Prostate gland (tissue), 2 donors: ENCODE data around the gene INHBE.

Experiments
- CTCF ChIP-seq, 4 experiments: fragments of 200-600 bp in 2 of 4; fragments of 450-650 bp in 2 of 4; sonication (generic) in 2 of 4; IDR thresholded peaks; 1 replicate in 3 of 4; 2 replicates in 1 of 4; pipeline ENCODE4 v1.5.1; 2016 to 2019; ENCODE audit warnings: antibody characterized with exemption in 4 of 4, mild to moderate bottlenecking in 2 of 4, moderate library complexity in 2 of 4
- POLR2A ChIP-seq: fragments of 450-650 bp; IDR thresholded peaks from one replicate; pipeline ENCODE4 v1.6.1; 2016; ENCODE audit warnings: antibody characterized with exemption, mild to moderate bottlenecking
- POLR2AphosphoS5 ChIP-seq: sonication (generic); formaldehyde crosslinking; IDR thresholded peaks from one replicate; pipeline ENCODE4 v1.6.1; 2017; ENCODE audit warnings: antibody characterized with exemption

GRCh38 chr12:57454213-57454565 lies 918 bp upstream of the INHBE start:
- no peak for TF ChIP-seq CTCF (IDR thresholded peaks at IDR 0.05)
- no peak for TF ChIP-seq POLR2A
- no peak for TF ChIP-seq POLR2AphosphoS5
